OCI-LY1 (cell line): Measurements from ENCODE around the gene EEF1AKMT1.

Experiments
- H2AFZ ChIP-seq: fragments of 200-600 bp; sonication (generic), shearing (Covaris generic); 2 replicates; pipeline ENCODE4 v1.6.0; 2014; ENCODE audit warnings: antibody characterized with exemption, mild to moderate bottlenecking, low read length
- H3F3A ChIP-seq: fragments of 200-600 bp; sonication (generic), shearing (Covaris generic); 2 replicates; pipeline ENCODE4 v1.6.0; 2014; ENCODE audit warnings: mild to moderate bottlenecking, antibody characterized with exemption, low read length, moderate library complexity; ENCODE audit not compliant: insufficient read depth
- H3K27ac ChIP-seq: fragments of 200-600 bp; sonication (generic); 2 replicates; pipeline ENCODE4 v1.5.1; 2014; ENCODE audit warnings: low read length, mixed run types, mild to moderate bottlenecking, low read depth; ENCODE audit not compliant: poor library complexity, severe bottlenecking
- H3K27me3 ChIP-seq: fragments of 200-600 bp; sonication (generic); 2 replicates; pipeline ENCODE4 v1.6.0; 2014; ENCODE audit warnings: antibody characterized with exemption, mild to moderate bottlenecking, low read length, moderate library complexity; ENCODE audit not compliant: insufficient read depth
- H3K36me3 ChIP-seq: fragments of 200-600 bp; sonication (generic); 2 replicates; pipeline ENCODE4 v1.6.1; 2014; ENCODE audit warnings: mild to moderate bottlenecking, antibody characterized with exemption, low read length, moderate library complexity, mixed read lengths; ENCODE audit not compliant: insufficient read depth
- H3K4me1 ChIP-seq: fragments of 200-600 bp; sonication (generic); 2 replicates; pipeline ENCODE4 v1.5.1; 2014; ENCODE audit warnings: mild to moderate bottlenecking, low read length, moderate library complexity; ENCODE audit not compliant: insufficient read depth, severe bottlenecking
- H3K4me2 ChIP-seq: fragments of 200-600 bp; sonication (generic), shearing (Covaris generic); 2 replicates; pipeline ENCODE4 v1.6.1; 2014; ENCODE audit warnings: low read length
- H3K4me3 ChIP-seq: fragments of 200-600 bp; sonication (generic); 2 replicates; pipeline ENCODE4 v1.5.1; 2014; ENCODE audit warnings: low read length, low read depth, mild to moderate bottlenecking, mixed read lengths; ENCODE audit not compliant: poor library complexity, severe bottlenecking
- H3K79me2 ChIP-seq: fragments of 200-600 bp; shearing (Covaris generic); 2 replicates; pipeline ENCODE4 v1.6.1; 2016; ENCODE audit warnings: mixed run types, low read length, mixed read lengths; ENCODE audit not compliant: insufficient read depth
- H3K9ac ChIP-seq: fragments of 200-600 bp; sonication (generic), shearing (Covaris generic); 2 replicates; pipeline ENCODE4 v1.6.1; 2014; ENCODE audit warnings: mild to moderate bottlenecking, low read length, mixed read lengths
- H3K9me2 ChIP-seq: fragments of 200-600 bp; sonication (generic), shearing (Covaris generic); 2 replicates; pipeline ENCODE4 v1.6.1; 2014; ENCODE audit warnings: low read depth, mild to moderate bottlenecking, low read length, mixed read lengths
- H3K9me3 ChIP-seq: fragments of 200-600 bp; shearing (Covaris generic); 2 replicates; pipeline ENCODE4 v1.6.1; 2014; ENCODE audit warnings: low read length, mixed read lengths
- H4K20me1 ChIP-seq: fragments of 200-600 bp; sonication (generic), shearing (Covaris generic); 2 replicates; pipeline ENCODE4 v1.6.0; 2016; ENCODE audit warnings: mild to moderate bottlenecking, low read length; ENCODE audit not compliant: insufficient read depth
- EZH2 ChIP-seq: fragments of 200-600 bp; sonication (generic), shearing (Covaris generic); IDR thresholded peaks from 2 replicates; pipeline ENCODE4 v1.8.0; 2017; ENCODE audit warnings: borderline replicate concordance, mixed run types, mild to moderate bottlenecking, antibody characterized with exemption, low read length, moderate library complexity, mixed read lengths
- TF ChIP-seq, protein P1 (sequence below): fragments of 200-600 bp; sonication (generic), shearing (Covaris generic); IDR thresholded peaks from 2 replicates; pipeline ENCODE4 v1.5.1; 2017; ENCODE audit warnings: mild to moderate bottlenecking, antibody characterized with exemption, low read length, moderate library complexity, mixed read lengths

Gene EEF1AKMT1

GRCh38 chr13:20767309-20767943 is 6.3 kb downstream of the EEF1AKMT1 start:
- H3K4me3 ChIP-seq: no peak overlapping the region
- H3K9me3 ChIP-seq: peaks cover 8% of the 10 kb centered on the region; the same call in 1 of the 2 replicates
- H3K27ac ChIP-seq: no peak overlapping the region
- no peaks in the 10 kb centered on the region for H3F3A ChIP-seq
- peaks cover 2% of the 10 kb centered on the region for H3K4me1 ChIP-seq
- H3K27me3 ChIP-seq: no peaks in the 10 kb centered on the region
- no peak overlapping the region for H2AFZ ChIP-seq
- H4K20me1 ChIP-seq: no peaks in the 10 kb centered on the region
- H3K36me3 ChIP-seq: peaks cover 28% of the 10 kb centered on the region
- no peak overlapping the region for H3K4me2 ChIP-seq
- TF ChIP-seq, protein P1, sequence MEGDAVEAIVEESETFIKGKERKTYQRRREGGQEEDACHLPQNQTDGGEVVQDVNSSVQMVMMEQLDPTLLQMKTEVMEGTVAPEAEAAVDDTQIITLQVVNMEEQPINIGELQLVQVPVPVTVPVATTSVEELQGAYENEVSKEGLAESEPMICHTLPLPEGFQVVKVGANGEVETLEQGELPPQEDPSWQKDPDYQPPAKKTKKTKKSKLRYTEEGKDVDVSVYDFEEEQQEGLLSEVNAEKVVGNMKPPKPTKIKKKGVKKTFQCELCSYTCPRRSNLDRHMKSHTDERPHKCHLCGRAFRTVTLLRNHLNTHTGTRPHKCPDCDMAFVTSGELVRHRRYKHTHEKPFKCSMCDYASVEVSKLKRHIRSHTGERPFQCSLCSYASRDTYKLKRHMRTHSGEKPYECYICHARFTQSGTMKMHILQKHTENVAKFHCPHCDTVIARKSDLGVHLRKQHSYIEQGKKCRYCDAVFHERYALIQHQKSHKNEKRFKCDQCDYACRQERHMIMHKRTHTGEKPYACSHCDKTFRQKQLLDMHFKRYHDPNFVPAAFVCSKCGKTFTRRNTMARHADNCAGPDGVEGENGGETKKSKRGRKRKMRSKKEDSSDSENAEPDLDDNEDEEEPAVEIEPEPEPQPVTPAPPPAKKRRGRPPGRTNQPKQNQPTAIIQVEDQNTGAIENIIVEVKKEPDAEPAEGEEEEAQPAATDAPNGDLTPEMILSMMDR: no peak
- TF ChIP-seq EZH2: no peak
- H3K79me2 ChIP-seq: no peaks in the 10 kb centered on the region
- no peaks in the 10 kb centered on the region for H3K9me2 ChIP-seq
- H3K9ac ChIP-seq: no peak overlapping the region

GRCh38 chr13:20760872-20761271 is 12.9 kb downstream of the EEF1AKMT1 start:
- Histone ChIP-seq H3K27me3 (no peaks in the 10 kb centered on the region), H2AFZ (no peak overlapping the region), H3K4me3 (no peak overlapping the region), H4K20me1 (no peaks in the 10 kb centered on the region), H3K9ac (no peak overlapping the region), H3K27ac (no peak overlapping the region), H3K9me2 (no peaks in the 10 kb centered on the region), H3K36me3 (no peaks in the 10 kb centered on the region), H3K4me2 (no peak overlapping the region), H3K79me2 (no peaks in the 10 kb centered on the region), H3F3A (no peaks in the 10 kb centered on the region), H3K4me1 (no peaks in the 10 kb centered on the region), H3K9me3 (0 out of 2 replicates have a peak, but pooled peaks cover 4% of the 10 kb centered on the region)
- TF ChIP-seq EZH2: no peak
- TF ChIP-seq, protein P1: no peak

GRCh38 chr13:20754009-20754408 is 19.8 kb downstream of the EEF1AKMT1 start:
- no peak for TF ChIP-seq EZH2
- TF ChIP-seq, protein P1: no peak
- no peaks in the 10 kb centered on the region for H4K20me1 ChIP-seq
- no peak overlapping the region for H3K27ac ChIP-seq
- H3K27me3 ChIP-seq: no peaks in the 10 kb centered on the region
- H3K4me3 ChIP-seq: no peak overlapping the region
- peaks cover 24% of the 10 kb centered on the region for H3K9me3 ChIP-seq
- no peaks in the 10 kb centered on the region for H3K36me3 ChIP-seq
- no peaks in the 10 kb centered on the region for H3F3A ChIP-seq
- H3K9ac ChIP-seq: no peak overlapping the region
- no peaks in the 10 kb centered on the region for H3K4me1 ChIP-seq
- no peak overlapping the region for H3K4me2 ChIP-seq
- H2AFZ ChIP-seq: no peak overlapping the region
- H3K9me2 ChIP-seq: no peaks in the 10 kb centered on the region
- H3K79me2 ChIP-seq: no peaks in the 10 kb centered on the region
